C4-2B (cell line): ENCODE results near the gene RASGRF2.

ENCODE experiments used
- CTCF ChIP-seq: fragments of 450-650 bp; conservative IDR thresholded peaks from 2 replicates; pipeline ENCODE4 v1.5.1; 2017; ENCODE audit warnings: mild to moderate bottlenecking
- ZFX ChIP-seq: fragments of 450-650 bp; IDR thresholded peaks from 2 replicates; pipeline ENCODE4 v1.6.1; 2017

- TF ChIP-seq CTCF (peak; percentile 94), ZFX (no peak)
These were observed 205.4 kb downstream of the RASGRF2 start for GRCh38 chr5:81165493-81166119.
